Renal pelvis (tissue), 4 donors: ENCODE data around the gene C2orf49. TPM values are rescaled to one million over a fixed set of nuclear protein-coding genes. Genes with fewer than 3 reads are reported as not detected.

Experiments used
- DNase-seq: peaks from one replicate; pipeline ENCODE4 v3.0.0-alpha.2; 2013
- polyA plus RNA-seq, 3 donors: library from polyadenylated mRNA; unstranded; fragments of 120-200 nt; gene quantifications; one replicate each; pipeline ENCODE4 v1.2.1, GENCODE V29; 2013; ENCODE audit not compliant: insufficient read length in 3 of 3

Gene C2orf49
- polyA plus RNA-seq, 3 donors, result 19.1 to 26.5 (median 24.0) TPM

DNA sequence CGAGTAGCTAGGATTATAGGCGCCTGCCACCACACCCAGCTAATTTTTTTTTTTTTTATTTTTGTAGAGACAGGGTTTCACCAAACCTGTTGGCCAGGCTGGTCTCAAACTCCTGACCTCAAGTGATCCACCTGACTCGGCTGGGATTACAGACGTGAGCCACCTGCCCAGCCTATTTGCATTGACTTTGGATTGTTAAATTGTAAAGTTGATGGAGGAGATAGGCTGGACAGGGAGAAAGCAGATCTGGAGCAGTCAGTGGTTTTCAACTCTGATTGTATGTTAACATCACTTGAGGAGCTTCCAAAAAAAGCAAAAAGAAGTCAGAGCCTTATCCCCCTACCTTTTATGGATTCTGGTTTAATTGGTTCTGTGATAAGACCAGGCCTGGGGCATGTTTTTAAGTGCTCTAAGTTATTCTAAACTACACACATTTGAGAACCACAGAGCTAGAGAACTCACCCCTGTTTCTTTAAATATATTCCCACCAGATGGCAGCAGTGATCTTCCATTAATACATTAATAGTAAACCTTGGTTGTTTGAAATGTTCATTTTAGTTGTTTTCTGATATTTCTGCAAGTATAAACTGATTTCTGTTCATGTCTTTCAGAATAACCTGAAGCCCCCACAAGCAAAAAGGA lies 7.5 kb downstream of the C2orf49 start:
- DNase-seq, result no peak

- no peak for DNase-seq
These were observed 19.8 kb downstream of the C2orf49 start for GRCh38 chr2:105357122-105357521.

GRCh38 chr2:105358593-105358992 lies 21.3 kb downstream of the C2orf49 start:
- DNase-seq, result no peak

DNA sequence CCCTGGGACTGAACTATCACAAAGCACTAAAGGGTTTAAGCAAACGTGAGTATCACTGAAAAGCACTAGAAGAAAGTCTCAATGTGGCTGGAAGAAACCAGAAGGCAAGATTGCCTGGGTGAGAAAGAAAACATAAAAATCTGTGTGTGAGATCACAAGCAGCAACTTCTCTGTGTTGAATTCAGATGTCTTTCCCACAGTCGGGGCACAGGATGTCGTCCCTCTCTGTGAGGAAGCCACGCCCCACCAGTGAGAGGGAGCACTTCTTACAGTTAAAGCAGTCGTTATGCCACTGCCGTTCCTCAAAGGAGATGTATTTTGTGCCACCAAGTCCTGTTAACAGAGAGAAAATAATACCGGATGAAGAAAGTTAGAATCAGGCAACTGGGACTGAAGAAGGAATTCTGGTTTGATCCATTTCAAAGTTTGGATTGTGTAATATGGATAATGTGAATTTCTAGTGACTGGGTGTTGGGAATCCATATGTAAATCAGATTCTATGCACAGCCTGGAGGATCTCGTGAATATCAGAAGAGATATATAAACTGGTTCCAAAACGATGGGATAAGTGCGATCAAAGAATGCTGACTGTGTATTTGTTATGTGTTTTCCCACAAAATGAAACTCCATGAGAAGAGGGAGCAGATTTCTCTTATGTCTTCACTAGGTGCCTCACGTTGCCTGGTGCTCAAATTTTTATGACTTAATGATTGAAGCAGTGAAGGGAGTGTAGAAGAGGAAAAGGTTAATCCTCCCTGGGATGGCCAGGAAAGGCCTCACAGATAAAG lies 24.0 kb downstream of the C2orf49 start:
- no peak for DNase-seq

DNA sequence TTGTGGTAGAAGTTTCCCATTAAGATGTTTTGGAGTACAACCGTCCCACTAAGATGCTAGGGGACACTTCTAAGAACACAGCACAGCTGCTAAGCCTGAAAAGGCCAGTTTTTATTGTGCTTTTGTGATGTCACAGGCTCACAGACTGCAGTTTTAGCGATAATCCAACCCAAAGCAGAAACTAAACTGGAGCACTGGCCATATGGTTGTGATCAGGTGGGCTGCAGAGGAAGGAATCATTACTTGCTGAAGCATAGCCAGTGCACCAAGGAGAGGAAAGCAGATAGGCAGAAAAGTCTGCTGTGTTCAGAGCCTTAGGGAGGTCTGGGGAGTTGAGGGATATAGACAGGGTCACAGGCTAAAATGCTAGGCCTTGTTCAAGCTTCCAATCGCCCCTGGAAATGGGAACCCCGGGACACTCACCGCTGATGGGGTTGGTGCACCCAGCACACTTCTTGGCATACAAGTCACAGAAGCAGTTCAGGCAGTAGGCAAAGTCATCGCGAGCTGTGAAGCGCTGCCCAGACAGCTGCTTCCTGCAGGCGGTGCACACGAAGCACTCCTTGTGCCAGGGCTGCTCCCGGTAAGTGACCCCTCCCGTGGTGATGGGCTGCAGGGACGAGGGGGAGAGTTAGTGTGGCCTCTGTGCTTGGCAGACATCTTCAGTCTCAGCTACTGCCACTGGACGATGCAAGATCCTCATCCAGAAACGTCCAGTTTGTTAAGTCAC lies 25.7 kb downstream of the C2orf49 start:
- DNase-seq, result no peak

GRCh38 chr2:105364436-105365139 lies 27.2 kb downstream of the C2orf49 start:
- no peak for DNase-seq

- DNase-seq, result no peak
These were observed 27.9 kb downstream of the C2orf49 start for GRCh38 chr2:105365206-105365605.

DNA sequence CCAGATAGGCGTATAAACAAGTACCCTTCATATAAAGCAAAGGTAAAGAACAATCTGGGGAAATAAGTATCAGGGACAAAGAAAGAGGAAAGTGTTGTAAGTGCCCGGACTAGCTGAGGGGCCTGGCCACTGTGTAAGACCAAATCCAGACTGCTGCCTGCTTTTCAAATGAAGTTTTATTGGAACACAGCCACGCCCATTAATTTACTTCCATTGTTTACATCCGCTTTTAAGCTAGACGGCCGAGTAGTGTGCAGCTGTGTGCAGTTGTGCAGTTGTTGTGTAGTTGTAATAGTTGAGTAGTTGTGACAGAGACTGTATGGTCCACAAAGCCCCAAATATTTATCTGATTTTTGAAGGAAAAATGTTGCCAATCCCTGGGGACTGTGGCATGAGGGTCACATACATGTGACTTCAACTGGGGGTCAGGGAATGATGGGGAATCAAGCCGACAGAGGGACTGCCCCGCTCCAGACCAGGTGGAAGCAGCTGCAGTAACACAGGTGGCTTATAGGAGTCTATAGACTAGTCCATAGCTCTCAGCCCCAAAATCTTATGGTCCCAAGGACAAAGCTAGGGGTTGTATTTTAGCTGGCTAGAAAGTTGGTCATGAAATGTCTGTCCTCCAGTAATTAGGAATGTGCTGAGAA lies 31.5 kb downstream of the C2orf49 start:
- no peak for DNase-seq

GRCh38 chr2:105369777-105370690 lies 32.7 kb downstream of the C2orf49 start:
- DNase-seq, result peak; percentile 84

GRCh38 chr2:105371156-105371555 lies 33.8 kb downstream of the C2orf49 start:
- DNase-seq, result no peak

DNA sequence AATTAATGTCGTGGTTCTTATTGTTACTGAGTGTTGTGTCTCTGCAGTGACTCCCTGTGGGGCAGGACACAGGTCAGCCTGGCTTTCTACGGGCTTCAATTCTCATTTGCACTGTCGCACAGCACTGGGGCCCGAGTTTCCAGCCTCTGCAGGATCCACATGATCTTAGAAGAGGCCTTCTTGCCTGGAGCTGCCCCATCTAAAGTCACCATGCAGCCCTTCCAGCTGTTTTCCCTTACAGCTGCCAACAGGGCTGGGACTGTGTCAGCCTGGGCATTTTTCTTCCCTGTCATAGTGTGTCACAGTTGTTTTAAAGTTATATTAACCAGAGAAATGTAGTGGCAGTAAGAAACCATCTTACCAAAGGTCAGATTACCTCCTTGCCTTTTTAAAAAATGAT lies 34.5 kb downstream of the C2orf49 start:
- DNase-seq, result no peak

DNA sequence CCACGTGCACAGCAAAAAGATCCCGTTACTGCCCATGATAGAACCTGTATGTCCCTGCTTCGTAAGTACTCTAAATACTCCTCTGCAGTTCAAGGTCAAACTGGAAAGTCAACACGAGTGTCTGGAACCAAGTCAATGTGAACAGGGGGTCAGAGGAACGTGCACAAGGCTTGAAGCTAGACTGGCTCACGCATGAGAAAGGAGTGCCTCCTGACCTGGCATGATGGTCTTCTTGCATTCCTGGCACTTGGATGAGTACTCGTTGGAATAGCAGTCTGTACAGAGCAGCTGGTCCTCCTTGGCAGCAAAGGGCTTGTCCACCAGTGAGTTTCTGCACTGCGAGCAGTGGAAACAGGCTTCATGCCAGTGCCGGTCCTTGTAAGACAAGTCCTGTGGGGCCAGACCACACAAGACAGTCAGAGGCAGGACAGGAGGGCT lies 36.0 kb downstream of the C2orf49 start:
- no peak for DNase-seq

GRCh38 chr2:105373895-105374401 lies 36.6 kb downstream of the C2orf49 start:
- no peak for DNase-seq

- DNase-seq, result no peak
These were observed 37.7 kb downstream of the C2orf49 start for GRCh38 chr2:105375001-105375561.

- DNase-seq, result no peak
These were observed 38.7 kb downstream of the C2orf49 start for GRCh38 chr2:105376010-105376409.

DNA sequence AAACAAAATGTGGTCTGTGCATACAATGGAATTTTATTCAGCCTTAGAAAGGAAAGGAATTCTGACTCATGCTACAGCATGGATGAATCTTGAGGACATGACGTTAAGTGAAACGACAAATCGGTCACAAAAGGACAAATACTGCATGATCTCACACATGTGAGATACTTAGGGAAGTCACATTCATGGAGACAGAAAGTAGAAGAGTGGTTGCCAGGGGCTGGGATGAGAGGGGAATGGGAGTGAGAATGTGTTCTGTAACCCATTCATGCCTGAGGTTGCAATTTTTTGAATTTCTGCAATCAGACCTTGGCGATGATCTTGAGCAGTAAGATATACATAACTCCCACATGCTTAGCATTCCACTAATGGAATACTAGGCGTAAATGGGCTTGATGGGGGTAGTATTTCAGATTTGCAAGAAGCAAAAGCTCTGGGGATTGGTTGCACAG lies 39.5 kb downstream of the C2orf49 start:
- DNase-seq, result no peak

DNA sequence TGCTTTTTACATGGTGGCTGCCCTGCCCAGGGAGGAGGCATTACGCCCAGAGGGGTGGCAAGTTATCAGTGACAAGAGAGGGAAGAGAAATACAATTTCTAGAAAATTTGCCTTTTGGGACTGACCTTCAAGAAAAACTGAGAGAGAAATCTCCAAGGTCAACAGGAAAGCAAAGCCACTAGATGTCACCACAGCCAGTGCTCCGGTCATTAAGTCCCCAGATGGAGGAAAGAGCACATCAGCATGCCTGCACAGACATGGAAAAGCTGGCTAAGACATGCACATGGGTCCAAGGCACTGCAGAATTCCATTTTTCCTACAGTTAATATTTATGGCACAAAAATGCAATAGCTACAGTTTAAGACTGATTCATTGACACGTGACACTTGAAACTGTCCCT lies 40.5 kb downstream of the C2orf49 start:
- no peak for DNase-seq

- DNase-seq, result no peak
These were observed 41.0 kb downstream of the C2orf49 start for GRCh38 chr2:105378276-105378840.

DNA sequence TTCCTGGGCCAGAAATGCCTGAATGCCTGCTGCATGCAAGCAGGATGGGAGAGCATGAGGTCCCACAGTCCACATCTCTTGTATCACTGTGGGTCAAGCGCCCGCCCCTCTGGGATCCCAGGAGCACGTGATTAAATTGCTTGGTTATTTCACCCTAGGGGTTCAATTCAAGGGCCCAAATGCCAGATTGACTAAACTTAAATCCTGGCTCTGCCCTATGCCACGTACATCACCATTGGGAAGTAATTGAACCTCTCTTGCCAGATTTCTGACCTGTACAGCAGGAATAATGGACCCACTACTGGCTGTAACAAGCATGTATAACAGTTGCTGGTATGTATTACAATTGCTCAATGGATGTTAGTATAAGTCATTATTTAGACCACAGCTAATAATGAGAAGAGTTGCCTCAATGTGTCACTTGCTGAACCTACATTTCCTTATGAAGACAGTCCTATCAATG lies 41.6 kb downstream of the C2orf49 start:
- DNase-seq, result no peak
